Stimulated activated CD4-positive, alpha-beta T cell treated with anti-CD3 and anti-CD28 coated beads, Interleukin-4, amount 100 ng/mL, for 1 hour (primary cell): ENCODE data around the gene DPP8.
"Not testable (repeated sequence)": the region's sequence is repeated elsewhere in the genome, so short reads cannot be mapped to it uniquely, and the experiment has no call there.

Source experiments
- DNase-seq: peaks from one replicate; pipeline ENCODE4 v3.0.0-alpha.2; 2020

The DPP8 gene

DNA sequence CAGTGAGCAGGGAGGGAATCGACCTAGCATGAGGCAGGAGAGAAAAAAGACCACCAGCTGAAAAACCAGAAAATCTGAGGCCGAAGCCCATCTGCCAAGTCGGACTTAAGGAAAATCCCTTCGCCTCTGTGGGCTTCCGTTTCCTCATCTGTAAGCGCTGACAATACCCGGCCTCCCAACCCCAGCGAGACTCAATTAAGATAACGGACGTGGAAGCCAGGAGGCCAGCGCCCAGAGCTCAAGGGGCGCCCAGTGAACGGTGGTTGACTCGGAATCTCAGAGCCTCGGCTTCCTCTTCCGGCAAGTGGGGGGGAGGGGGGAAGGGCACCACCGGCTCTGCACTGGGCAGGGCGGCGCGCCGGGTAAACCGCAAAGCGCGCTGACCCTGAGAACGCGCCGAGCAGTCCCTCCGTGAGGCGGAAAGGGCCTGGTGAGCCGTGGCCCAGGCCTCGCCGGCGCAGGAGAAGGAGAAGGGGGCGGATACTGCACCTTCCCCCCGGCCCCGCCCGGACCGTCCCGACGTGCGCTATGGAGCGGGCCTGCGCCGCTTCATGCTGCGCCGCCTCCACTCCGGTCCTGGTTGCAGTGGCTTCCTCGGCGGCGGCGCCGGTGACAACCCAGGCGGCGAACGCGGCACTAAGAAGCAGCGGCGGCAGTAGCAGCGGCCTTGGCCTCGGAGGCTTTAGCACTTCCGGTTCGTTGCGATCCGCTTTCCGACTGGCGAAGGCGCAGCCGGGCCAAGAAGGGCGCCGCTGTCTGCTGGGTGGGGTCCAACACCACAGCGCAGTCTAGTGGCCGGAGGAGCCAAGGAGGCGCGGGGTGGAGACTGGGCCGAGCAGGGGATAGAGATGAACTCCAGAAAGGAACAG lies at the start of gene DPP8:
Gene DPP8, minus strand, starts transcription at position 693 of the 869 bp plus-strand sequence. CDS start 5,136 bp downstream, outside the sequence.
- peak; percentile 96 for DNase-seq

DNA sequence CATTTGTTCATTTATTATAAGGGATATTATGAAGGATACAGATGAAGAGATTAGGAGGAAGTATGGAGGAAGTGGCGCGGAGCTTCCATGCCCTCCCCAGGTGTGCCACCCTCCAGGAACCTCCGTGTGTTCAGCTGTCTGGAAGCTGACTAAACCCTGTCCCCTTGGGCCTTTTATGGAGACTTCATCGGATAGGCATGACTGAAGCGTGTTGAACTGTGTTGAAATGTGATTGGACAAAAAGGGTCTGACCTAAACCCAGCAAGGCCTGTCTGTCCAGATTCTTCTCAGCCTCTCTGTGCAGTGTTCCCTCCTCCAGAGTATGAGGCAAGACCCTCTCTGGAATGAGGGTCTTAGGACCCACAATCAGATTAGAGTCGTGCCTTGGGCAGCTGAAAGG lies 44.4 kb upstream of the DPP8 start:
- no peak for DNase-seq

DNA sequence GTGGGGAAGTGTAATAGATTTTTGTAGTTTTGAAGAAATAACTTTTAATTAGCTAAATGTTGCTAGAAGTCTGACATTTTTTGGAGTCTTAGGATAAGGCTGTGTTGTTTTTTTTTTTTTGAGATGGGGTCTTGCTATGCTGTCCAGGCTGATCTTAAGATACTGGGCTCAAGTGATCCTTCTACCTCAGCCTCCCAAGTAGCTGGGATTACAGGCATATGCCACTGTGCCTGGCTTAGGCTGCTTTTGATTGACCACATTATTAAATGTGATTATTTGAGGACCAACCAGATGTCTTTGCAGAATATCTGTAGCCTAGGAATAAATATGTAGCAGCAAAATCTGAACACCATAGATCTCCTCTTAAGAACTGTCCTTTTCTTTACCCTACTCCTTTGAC lies 42.5 kb upstream of the DPP8 start:
- no peak for DNase-seq

DNA sequence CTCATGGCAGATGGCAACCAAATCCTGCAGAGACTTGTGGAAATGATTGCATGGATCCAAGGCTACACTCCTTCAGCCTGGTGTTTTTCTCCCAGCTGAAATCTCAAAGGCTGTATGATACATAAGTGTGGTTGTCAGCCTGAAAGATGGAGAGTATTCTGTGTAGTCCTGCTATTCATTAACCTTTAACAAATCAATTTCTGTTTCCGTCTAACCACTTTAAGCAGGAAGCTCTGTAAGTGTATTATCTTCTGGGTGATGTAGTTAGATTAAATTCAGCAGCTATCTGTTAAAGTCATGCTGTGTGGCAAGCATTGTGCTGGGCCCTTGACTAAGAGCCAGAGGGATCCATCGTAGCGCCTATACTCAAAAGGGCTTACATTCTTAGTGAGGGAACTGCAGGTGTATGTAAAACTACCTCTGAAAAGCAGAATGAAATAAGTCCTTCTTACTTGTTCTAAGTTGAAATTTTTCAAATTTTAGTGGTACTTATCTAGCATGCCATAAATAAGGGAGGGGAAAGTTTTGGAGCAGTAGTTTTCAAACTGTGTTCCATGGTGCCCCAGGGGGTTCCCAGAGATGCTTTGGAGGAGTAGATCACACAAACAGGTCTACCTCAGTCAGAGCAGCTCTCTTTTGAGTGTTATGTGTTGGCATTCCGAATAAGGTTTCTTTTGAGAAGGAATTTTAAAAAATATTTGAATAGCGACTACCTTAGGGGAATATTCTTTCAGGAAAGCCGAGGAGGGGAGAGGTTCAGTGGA lies 41.7 kb upstream of the DPP8 start:
- no peak for DNase-seq

DNA sequence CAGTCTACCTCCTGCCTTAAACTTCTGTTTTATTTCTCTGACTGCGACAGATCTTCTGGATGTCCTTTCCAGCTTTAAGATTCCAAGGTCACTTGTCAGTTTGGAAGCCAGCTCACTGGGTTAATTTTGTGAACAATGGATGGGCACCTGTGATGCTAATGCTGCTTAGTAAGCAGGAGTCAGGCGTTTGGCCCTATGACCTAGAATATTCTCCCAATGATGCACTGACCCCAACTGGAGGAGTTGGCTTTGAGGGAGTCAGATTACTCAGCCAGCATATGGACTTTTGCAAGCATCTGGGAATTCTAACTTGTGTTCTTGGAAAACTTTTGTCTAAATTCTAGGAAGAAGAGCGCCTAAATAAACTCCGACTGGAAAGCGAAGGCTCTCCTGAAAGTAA lies 40.8 kb upstream of the DPP8 start:
- DNase-seq, result no peak

DNA sequence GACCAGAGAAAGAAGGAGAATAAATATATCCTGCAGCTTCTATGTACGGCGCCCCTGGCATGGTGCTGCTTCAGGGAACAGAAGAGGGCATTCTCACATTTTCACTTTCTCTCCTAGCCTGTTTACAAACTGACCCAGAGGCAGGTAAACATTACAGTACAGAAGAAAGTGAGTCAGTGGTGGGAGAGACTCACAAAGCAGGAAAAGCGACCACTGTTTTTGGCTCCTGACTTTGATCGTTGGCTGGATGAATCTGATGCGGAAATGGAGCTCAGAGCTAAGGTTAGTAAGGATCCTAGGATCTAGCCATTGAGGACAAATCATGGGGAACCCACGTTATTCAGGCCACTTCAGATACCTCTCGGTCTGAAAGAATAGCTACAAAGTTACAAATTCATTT lies 39.1 kb upstream of the DPP8 start:
- no peak for DNase-seq

DNA sequence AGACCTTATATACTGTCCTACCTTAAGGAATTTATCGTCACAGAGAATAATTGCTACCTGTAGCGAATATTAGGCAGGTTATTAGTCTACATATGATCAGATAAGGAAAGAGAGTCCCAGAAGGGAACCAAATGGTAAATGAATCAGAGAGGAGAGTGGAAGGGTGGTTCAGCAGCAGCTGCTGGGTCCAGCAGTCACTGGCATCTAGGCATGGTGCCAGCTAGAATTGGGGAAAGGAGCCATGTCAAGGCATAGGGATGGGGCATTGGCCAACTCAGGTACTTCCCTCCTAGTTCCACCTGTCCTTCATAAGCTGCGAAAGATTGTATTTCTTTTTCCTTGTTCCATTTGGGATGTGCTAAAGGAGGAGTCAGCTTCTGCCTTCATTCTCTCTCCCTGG lies 36.2 kb upstream of the DPP8 start:
- no peak for DNase-seq

DNA sequence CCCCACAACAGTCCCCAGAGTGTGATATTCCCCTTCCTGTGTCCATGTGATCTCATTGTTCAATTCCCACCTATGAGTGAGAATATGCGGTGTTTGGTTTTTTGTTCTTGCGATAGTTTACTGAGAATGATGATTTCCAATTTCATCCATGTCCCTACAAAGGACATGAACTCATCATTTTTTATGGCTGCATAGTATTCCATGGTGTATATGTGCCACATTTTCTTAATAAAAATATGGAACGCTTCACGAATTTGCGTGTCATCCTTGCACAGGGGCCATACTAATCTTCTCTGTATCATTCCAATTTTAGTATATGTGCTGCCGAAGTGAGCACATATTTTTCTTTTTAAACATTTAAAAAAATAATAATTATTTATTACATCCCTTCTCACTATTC lies 35.4 kb upstream of the DPP8 start:
- DNase-seq, result not testable (repeated sequence)

DNA sequence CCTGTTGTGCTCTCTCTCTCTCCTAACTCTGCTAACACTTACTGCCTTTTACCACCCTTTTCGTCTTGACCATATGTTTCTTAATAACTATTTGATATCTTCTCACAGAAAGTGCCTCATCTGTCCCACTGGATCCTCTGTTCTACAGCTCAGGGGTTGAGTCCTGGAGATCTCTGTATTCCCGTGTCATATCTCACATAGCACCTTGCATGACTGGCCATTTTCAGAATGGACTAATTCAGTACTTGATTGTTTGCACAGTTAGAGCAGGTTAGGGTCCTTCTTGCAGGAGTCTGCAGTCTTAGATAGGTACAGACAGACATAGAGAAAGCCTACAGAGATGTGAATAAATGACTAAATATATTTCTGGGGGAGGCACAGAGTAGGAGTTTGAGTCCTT lies 33.7 kb upstream of the DPP8 start:
- DNase-seq, result no peak

DNA sequence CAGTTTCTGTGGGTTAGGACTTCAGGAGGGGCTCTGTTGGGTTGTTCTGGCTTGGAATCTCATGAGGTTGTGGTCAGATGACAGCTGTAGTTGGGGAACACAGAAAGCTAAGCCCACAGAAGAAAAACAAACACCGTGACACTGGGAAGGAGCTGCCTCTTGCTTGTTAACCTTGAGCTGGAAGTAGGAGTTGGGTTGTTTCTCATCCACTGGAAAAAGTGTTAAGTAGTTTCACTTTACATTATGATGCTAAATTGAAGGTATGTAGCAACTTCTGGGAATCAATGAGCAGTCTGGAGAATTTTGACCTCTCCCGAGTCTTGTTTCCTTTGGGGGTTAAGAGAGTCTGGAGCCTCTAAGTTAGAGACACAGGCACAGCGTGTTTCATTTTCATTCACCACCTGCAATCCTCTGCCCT lies 33.2 kb upstream of the DPP8 start:
- no peak for DNase-seq

DNA sequence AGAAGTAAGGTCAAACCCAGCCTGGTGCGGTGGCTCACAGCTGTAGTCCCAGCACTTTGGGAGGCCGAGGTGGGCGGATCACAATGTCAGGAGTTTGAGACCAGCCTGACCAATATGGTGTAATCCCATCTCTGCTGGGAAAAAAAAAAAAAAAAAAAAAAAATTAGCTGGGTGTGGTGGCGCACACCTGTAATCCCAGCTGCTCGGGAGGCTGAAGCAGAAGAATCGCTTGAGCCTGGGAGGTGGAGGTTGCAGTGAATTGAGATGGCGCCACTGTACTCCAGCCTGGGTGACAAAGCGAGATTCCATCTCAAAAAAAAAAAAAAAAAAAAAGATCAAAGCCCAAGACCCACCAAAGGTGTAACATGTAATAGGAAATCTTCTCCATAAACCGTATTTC lies 31.8 kb upstream of the DPP8 start:
- DNase-seq, result not testable (repeated sequence)

DNA sequence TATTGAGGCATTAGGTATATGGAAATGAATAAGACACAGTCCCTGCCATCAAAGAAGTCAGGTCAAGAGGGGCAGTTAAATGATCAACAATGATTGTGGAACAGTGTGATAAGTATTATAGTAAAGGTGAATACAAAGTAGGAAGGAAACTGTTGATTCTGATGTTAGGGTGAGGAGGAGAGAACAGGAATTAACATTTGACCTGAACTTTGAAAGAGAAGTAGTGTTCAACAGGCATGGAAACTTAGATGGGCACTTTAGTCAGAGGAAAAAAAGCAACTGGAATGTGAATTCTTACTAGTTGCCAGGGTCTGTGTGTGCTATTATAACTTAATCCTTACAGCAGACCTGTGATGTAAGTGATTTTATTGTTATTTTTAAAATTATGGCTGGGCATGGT lies 30.4 kb upstream of the DPP8 start:
- no peak for DNase-seq

DNA sequence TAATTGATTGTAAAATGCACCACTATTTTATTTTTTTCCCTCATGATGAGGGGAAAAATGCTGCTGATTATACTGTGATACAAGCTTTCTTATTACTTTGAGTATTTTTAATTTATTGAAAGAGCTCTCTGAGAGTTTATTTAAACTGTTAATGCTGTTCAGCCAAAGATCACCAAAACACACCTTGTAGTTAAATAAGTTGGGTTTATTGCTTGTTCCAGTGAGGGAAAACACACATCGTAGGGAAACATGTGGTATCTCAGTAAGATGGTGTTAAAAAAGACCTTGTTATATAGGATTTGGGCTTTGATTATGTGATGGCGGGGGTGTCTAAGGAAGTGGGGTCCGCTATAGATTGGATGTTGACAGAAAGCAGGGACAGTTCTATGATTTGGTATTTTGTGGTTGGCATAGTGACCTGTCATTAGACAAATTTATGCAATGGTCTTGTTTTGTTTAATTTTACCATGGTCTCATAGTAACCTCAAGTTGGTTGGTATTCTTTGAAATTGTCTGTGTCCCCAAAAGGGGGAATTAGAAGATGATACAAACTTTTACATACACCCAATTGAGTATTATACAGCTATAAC lies 23.8 kb upstream of the DPP8 start:
- DNase-seq, result no peak

DNA sequence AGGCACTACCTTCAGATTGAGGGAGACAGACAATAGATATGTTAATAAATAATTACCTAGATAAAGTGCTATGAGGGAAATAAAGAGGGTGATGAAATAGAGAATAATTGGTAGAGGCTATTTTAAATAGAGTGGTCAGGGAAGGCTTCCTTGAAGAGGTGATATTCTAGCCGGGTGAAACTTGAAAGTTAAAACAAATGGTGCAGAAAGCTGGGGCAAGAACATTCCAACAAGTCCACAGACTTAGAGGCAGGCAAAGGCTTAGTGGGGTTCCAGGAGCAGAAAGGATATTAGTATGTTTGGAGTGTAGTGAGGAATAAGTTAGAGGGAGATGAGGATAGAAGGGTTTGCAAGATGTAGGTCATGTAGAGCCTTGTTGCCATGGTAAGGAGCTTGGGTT lies 22.8 kb upstream of the DPP8 start:
- no peak for DNase-seq

DNA sequence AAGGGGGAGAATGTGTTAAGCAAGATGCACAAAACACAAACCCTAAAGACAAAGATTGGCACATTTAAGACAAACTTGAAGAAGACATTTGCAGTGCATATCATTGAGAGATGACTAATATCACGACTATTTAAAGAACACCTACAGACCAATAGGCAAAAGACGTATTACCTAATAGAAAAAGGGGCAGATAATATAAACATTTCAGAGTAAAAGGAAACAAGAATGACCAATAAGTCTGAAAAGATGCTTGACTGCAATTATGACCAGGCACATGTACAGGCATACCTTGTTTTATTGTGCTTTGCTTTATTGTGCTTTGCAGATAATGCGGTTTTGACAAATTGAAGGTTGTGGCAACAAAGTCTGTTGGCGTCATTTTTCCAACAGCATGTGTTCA lies 17.7 kb upstream of the DPP8 start:
- no peak for DNase-seq

DNA sequence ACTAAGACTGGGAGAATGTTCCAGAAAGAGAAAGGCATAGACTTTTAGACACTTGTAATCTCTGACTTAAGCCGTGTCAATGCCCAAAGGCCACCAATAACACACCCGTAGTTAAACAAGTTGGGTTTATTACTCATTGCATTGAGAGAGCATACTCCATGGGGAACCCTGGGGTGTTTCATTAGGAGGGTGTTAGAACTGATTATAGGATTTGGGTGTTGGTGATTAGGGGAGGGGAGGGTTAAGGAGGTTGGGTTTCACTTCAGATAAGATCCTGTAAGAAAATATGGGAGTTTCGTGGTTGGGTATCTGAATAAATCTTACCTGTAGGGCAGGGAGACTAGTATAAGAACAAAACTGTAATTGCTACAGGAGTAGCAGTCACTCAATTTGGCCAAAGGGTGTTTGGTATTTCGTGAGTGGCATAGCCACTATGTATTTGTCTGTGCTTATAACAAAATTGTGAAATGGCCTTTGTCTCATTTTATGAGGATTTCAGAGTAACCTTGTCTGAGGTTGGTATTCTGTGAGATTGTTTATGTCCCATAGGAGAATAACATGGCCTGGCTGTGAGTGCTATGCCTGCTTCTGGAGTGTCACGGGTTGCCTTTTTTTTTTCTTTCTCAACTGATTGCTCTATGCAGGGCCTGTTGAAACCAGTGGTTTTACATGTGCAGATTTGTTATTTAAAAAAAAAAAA lies 15.7 kb upstream of the DPP8 start:
- no peak for DNase-seq

DNA sequence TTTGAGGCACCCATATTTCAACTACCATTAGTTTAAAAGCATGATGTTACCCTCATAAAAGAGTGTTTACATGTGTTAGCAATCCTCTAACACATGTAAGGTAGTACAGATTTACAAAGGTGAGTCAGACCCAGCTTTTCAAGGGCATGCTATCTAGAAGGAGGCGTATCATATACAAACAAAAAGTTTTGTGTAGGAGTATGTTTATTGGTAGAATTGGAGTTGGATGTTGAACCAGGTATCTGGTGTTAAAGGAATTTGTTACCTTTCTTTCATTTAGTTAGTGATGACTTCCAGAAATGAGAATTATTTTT lies 15.2 kb upstream of the DPP8 start:
- DNase-seq, result no peak

DNA sequence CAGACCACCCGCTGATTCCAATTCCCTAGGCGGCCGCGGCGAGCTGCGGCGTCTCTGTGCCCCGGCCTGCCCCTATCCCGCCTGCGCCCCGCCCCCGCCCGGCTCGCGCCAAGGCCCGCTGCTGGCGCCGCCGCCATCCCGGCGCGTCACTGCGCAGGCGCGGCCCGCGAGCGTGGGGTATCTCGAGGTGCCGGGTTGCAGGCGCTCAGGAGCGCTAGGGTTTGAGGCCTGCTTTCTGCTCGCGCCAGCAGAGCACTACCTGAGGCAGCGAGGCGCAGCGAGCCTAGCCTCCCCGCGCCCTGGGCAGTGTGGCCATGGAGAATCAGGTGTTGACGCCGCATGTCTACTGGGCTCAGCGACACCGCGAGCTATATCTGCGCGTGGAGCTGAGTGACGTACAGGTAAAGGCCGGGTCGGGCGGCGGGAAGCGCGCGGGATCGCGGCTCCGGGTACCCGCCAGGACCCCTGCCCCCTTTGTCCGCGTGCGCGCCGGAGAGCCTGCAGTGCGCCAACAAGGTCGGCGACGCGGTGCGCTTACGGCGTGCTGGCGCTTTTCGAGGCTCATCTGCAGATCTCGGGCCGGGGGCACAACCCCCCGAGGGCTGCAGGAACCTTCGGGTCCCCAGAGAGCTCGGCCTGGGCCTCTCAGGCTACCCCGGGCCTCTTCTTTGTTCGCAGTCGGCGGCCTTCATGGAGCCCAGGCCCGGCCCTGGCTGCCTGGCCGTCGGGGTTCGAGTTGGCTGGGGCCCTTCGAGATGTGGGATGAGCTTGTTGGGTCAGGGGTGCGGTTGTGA lies 13.0 kb upstream of the DPP8 start, which contains the start of gene HACD3:
Gene HACD3, plus strand, starts transcription at position 146 of the 794 bp plus-strand sequence. Its CDS starts 169 bp downstream, at position 315.
- DNase-seq, result peak; percentile 94

DNA sequence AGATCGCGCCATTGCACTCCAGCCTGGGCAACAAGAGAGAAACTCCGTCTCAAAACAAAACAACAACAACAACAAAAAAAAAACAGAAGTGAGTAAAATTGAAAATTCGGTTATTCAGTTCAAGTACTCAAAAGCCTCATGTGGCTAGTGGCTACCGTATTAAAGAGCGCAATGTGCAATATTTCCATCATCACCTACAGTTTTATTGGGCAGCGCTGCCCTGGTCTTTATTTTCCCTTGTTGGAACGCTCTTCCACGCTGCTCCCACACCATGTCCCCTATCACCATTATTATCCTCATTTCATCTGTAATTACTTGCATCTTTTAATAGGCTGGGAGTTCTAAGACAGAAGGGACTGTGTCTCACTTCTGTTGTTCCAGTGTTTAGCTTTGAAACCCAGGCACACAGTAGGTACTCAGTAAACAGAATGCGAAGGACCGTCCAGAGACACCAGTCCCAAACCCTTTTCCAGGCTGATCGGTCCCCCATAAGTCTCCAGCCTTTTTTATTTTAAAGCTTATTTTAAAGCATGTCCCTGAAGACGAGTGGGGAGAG lies 12.4 kb upstream of the DPP8 start:
- DNase-seq, result no peak

DNA sequence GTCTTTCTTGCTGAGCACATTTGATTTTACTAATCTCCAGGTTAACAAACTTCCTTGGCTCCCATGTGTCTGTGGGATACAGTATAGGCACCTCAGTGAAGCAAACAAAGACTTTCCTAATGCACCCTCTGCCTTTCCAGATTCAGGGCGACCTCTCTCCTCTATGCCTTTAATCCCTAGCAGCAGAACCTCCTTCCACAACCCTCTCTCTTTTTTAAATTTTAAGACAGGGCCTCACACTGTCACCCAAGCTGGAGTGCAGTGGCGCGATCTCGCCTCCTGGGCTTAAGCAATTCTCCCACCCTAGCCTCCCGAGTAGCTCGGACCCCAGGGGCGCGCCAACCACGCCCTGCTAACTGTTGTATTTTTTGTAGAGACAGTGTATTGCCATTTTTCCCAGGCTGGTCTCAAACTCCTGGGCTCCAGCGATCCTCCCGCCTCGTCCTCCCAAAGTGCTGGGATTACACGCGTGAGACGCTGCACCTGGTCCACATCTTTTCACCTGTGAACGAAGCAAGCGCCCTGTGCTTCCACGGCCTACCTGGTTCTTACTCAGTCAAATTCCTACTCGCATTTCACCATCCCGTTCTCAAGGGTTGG lies 11.1 kb upstream of the DPP8 start:
- no peak for DNase-seq

DNA sequence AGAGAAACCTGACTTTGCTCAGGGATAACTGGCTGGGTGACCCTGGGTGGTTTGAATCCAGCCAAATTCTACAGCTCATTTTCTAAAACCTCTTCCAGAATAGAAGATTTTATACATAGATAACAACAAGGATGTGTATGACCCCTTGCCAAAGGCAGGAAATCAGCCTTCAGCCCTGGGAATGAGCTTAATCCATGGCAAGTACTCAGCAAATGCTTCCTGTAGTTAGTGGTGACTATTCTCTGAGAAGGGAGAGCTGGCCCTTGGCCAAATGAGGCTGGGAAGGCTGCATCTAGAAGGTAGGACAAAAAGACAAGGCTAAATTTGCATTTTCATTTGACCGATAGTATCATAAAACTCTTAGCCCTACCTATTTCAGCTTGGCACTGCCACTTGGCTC lies 8.1 kb upstream of the DPP8 start:
- no peak for DNase-seq

DNA sequence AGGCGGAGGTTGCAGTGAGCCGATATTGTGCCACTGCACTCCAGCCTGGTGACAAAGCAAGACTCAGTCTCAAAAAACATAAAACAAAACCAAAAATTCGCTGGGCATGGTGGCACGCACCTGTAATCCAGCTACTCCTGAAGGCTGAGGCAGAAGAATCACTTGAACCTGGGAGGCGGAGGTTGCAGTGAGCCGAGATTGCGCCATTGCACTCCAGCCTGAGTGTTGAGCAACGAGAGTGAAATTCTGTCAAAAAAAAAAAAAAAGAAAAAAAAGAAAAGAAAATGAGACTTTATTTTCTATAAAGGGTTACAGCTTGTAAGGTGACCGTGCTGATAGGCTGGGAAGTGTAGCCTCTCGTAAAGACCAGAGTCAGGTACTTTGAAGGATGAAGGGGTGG lies 6.7 kb upstream of the DPP8 start:
- DNase-seq, result no peak
